ENCODE measurements around the gene RAB31.

RAB31 gene

GRCh38 chr18:9820719-9821118, 112.6 kb downstream of the RAB31 start:
- DNase-seq: no peak
- H3K36me3 ChIP-seq: no peaks in the 10 kb centered on the region
- peaks cover 6% of the 10 kb centered on the region for H3K9me3 ChIP-seq (ENCODE audit: severe bottlenecking)
- TF ChIP-seq CTCF (IDR thresholded peaks at IDR 0.05; ENCODE audit: low read depth, low read length): no peak
- no peak overlapping the region for H3K27ac ChIP-seq
- no peak overlapping the region for H3K4me3 ChIP-seq (ENCODE audit: low read depth, low read length)
- no peaks in the 10 kb centered on the region for H3K27me3 ChIP-seq (ENCODE audit: insufficient read depth, low read depth, severe bottlenecking)

- H3K9me3 ChIP-seq (ENCODE audit: severe bottlenecking): peaks cover 6% of the 10 kb centered on the region
- DNase-seq: no peak
- H3K4me3 ChIP-seq (ENCODE audit: low read depth, low read length): no peak overlapping the region
- no peak overlapping the region for H3K27ac ChIP-seq
- TF ChIP-seq CTCF (IDR thresholded peaks at IDR 0.05; ENCODE audit: low read depth, low read length): no peak
- no peaks in the 10 kb centered on the region for H3K36me3 ChIP-seq
- H3K27me3 ChIP-seq (ENCODE audit: insufficient read depth, low read depth, severe bottlenecking): no peaks in the 10 kb centered on the region
Measured at GRCh38 chr18:9822587-9823185, 114.6 kb downstream of the RAB31 start.

- no peak overlapping the region for H3K27ac ChIP-seq
- H3K9me3 ChIP-seq (ENCODE audit: severe bottlenecking): no peaks in the 10 kb centered on the region
- H3K36me3 ChIP-seq: no peaks in the 10 kb centered on the region
- DNase-seq: no peak
- no peak for TF ChIP-seq CTCF (IDR thresholded peaks at IDR 0.05; ENCODE audit: low read depth, low read length)
- H3K27me3 ChIP-seq (ENCODE audit: insufficient read depth, low read depth, severe bottlenecking): no peaks in the 10 kb centered on the region
- no peak overlapping the region for H3K4me3 ChIP-seq (ENCODE audit: low read depth, low read length)
Measured at GRCh38 chr18:9823805-9824473, 115.8 kb downstream of the RAB31 start.

GRCh38 chr18:9824474-9824832, 116.4 kb downstream of the RAB31 start:
- no peaks in the 10 kb centered on the region for H3K9me3 ChIP-seq (ENCODE audit: severe bottlenecking)
- no peaks in the 10 kb centered on the region for H3K27me3 ChIP-seq (ENCODE audit: insufficient read depth, low read depth, severe bottlenecking)
- no peak for TF ChIP-seq CTCF (IDR thresholded peaks at IDR 0.05; ENCODE audit: low read depth, low read length)
- no peak overlapping the region for H3K27ac ChIP-seq
- no peak for DNase-seq
- H3K36me3 ChIP-seq: no peaks in the 10 kb centered on the region
- H3K4me3 ChIP-seq (ENCODE audit: low read depth, low read length): no peak overlapping the region

- H3K36me3 ChIP-seq: no peaks in the 10 kb centered on the region
- no peak overlapping the region for H3K4me3 ChIP-seq (ENCODE audit: low read depth, low read length)
- no peaks in the 10 kb centered on the region for H3K27me3 ChIP-seq (ENCODE audit: insufficient read depth, low read depth, severe bottlenecking)
- H3K27ac ChIP-seq: no peak overlapping the region
- DNase-seq: no peak
- no peak for TF ChIP-seq CTCF (IDR thresholded peaks at IDR 0.05; ENCODE audit: low read depth, low read length)
- no peaks in the 10 kb centered on the region for H3K9me3 ChIP-seq (ENCODE audit: severe bottlenecking)
Measured at GRCh38 chr18:9824952-9825371, 116.9 kb downstream of the RAB31 start.

Measured in WERI-Rb-1 (cell line).